Endothelial cell of umbilical vein (primary cell): ENCODE measurements around the gene ID2. TPM values are rescaled to one million over a fixed set of nuclear protein-coding genes. Genes with fewer than 3 reads are reported as not detected.

Source experiments
- BruUV-seq: library from RNA; stranded (reverse); fragments of 400-500 nt; replicated peaks from 2 replicates; lab custom pipeline; 2021; lab: Mats Ljungman, UMichigan
- CTCF ChIA-PET: fragments of 300-600, 350-600 bp; sonication (Branson Sonifier 250); formaldehyde crosslinking; loops from one replicate; lab custom pipeline; 2021; ENCODE audit warnings: antibody characterized with exemption, inconsistent platforms; lab: Charles Lee
- POLR2A ChIA-PET: fragments of 300-600, 350-600 bp; sonication (Branson Sonifier 250); formaldehyde crosslinking; loops from one replicate; lab custom pipeline; 2021; ENCODE audit warnings: antibody characterized with exemption, inconsistent platforms; lab: Charles Lee
- DNase-seq: peaks from one replicate; pipeline ENCODE4 v3.0.0-alpha.2; 2011; ENCODE audit warnings: low read depth, low spot score
- FAIRE-seq: peaks from 2 replicates; lab custom pipeline; 2011; peaks lifted over from hg19 to GRCh38; lab: Jason Lieb, UNC
- H2AFZ ChIP-seq: 2 replicates; pipeline ENCODE4 v1.6.0; 2012; ENCODE audit warnings: low read depth, low read length, control low read depth, inconsistent platforms
- H3K27ac ChIP-seq: 2 replicates; pipeline ENCODE4 v1.5.1; 2011; ENCODE audit warnings: low read depth, mild to moderate bottlenecking, control low read depth, low read length, moderate library complexity; ENCODE audit not compliant: insufficient read depth
- H3K27me3 ChIP-seq, 2 experiments: 2 replicates each; pipeline versions ENCODE4 v1.6.0 to v1.6.1; 2011; ENCODE audit warnings: low read length in 2 of 2, mixed read lengths in 1 of 2; ENCODE audit not compliant: control insufficient read depth in 2 of 2, insufficient read depth in 2 of 2
- H3K36me3 ChIP-seq, 2 experiments: 2 replicates in 1 of 2; 3 replicates in 1 of 2; pipeline ENCODE4 v1.5.1; 2011; ENCODE audit warnings: low read length in 2 of 2, mild to moderate bottlenecking in 1 of 2, moderate library complexity in 1 of 2; ENCODE audit not compliant: control insufficient read depth in 2 of 2, insufficient read depth in 2 of 2; ENCODE audit errors: extremely low read depth in 1 of 2
- H3K4me1 ChIP-seq: 3 replicates; pipeline ENCODE4 v1.5.1; 2011; ENCODE audit warnings: mild to moderate bottlenecking, low read length; ENCODE audit not compliant: control insufficient read depth, insufficient read depth; ENCODE audit errors: extremely low read depth
- H3K4me2 ChIP-seq: 2 replicates; pipeline ENCODE4 v1.6.1; 2011; ENCODE audit warnings: low read length, control low read depth, mixed read lengths; ENCODE audit not compliant: insufficient read depth
- H3K4me3 ChIP-seq, 3 experiments: fragments of 200-600 bp in 1 of 3; sonication (generic), shearing (Covaris generic) in 1 of 3; replicated peaks in 1 of 3; 2 replicates each; pipeline ENCODE4 v1.5.1; 2011 to 2016; ENCODE audit warnings: control low read depth in 3 of 3, low read length in 3 of 3, mild to moderate bottlenecking in 2 of 3, inconsistent platforms in 1 of 3, low read depth in 1 of 3, moderate library complexity in 1 of 3; ENCODE audit not compliant: insufficient read depth in 1 of 3
- H3K79me2 ChIP-seq: 2 replicates; pipeline ENCODE4 v1.6.0; 2012; ENCODE audit warnings: low read length, inconsistent platforms; ENCODE audit not compliant: control insufficient read depth, insufficient read depth
- H3K9ac ChIP-seq: replicated peaks from 2 replicates; pipeline ENCODE3; 2011; ENCODE audit warnings: low read length, control low read depth; ENCODE audit not compliant: insufficient read depth; ENCODE audit errors: extremely low read depth
- H3K9me1 ChIP-seq: replicated peaks from 3 replicates; pipeline ENCODE4 v1.6.0; 2011; ENCODE audit warnings: mild to moderate bottlenecking, low read length; ENCODE audit not compliant: control insufficient read depth, insufficient read depth; ENCODE audit errors: extremely low read depth
- H3K9me3 ChIP-seq: replicated peaks from 2 replicates; pipeline ENCODE4 v1.5.1; 2012; ENCODE audit warnings: low read length, inconsistent platforms; ENCODE audit not compliant: control insufficient read depth, insufficient read depth
- H4K20me1 ChIP-seq: replicated peaks from 2 replicates; pipeline ENCODE3; 2011; ENCODE audit warnings: mild to moderate bottlenecking, low read length; ENCODE audit not compliant: control insufficient read depth, insufficient read depth; ENCODE audit errors: extremely low read depth
- CTCF ChIP-seq, 2 donors: IDR thresholded peaks; 1 replicate in 1 of 2; 2 replicates in 1 of 2; pipeline ENCODE4 v1.5.1; 2011; ENCODE audit warnings: low read length in 2 of 2, mild to moderate bottlenecking in 2 of 2, moderate library complexity in 2 of 2, control low read depth in 1 of 2, inconsistent platforms in 1 of 2, low read depth in 1 of 2; ENCODE audit not compliant: insufficient read depth in 1 of 2; ENCODE audit errors: extremely low read depth in 1 of 2
- EZH2 ChIP-seq: IDR thresholded peaks from 2 replicates; pipeline ENCODE4 v1.6.1; 2012; ENCODE audit warnings: borderline replicate concordance, low read depth, mild to moderate bottlenecking, moderate library complexity, low read length, inconsistent platforms; ENCODE audit not compliant: severe bottlenecking
- FOS ChIP-seq: IDR thresholded peaks from 2 replicates; pipeline ENCODE4 v1.6.1; 2011; ENCODE audit warnings: mild to moderate bottlenecking, low read length, moderate library complexity, borderline replicate concordance; ENCODE audit not compliant: insufficient read depth
- GATA2 ChIP-seq: IDR thresholded peaks from 2 replicates; pipeline ENCODE4 v1.7.0; 2011; ENCODE audit warnings: low read depth, mild to moderate bottlenecking, moderate library complexity, mixed read lengths, low read length; ENCODE audit not compliant: insufficient read length, insufficient read depth
- JUN ChIP-seq: IDR thresholded peaks from 2 replicates; pipeline ENCODE4 v1.6.1; 2011; ENCODE audit warnings: borderline replicate concordance, low read depth; ENCODE audit not compliant: insufficient read length, insufficient read depth
- MAX ChIP-seq: IDR thresholded peaks from 2 replicates; pipeline ENCODE4 v1.6.1; 2011; ENCODE audit not compliant: insufficient read depth, insufficient read length
- POLR2A ChIP-seq: IDR thresholded peaks from 2 replicates; pipeline ENCODE4 v1.6.1; 2012; ENCODE audit warnings: low read depth, mild to moderate bottlenecking, control low read depth, low read length
- POLR2AphosphoS5 ChIP-seq: IDR thresholded peaks from 2 replicates; pipeline ENCODE4 v1.6.1; 2012; ENCODE audit warnings: low read depth, mild to moderate bottlenecking, control low read depth, low read length, moderate library complexity; ENCODE audit not compliant: insufficient read depth
- dilution Hi-C: fragments of 300-500 bp; cut with MboI; formaldehyde crosslinking; loops from one replicate; pipeline ENCODE4 v1.15.0; 2019; ENCODE audit warnings: low sequenced_read_pairs; ENCODE audit not compliant: extremely low pct_ligation_motif_present
- intact Hi-C: fragments of 100-400 bp; cut with micrococcal nuclease; formaldehyde crosslinking; loops from one replicate; pipeline ENCODE4 v1.10.0; 2022
- polyA plus RNA-seq, 4 experiments: library from polyadenylated mRNA; depleted of rRNA in 3 of 4; stranded (reverse) in 3 of 4; unstranded in 1 of 4; fragments of >200 nt; gene quantifications; 2 replicates each; pipeline versions ENCODE4 v1.2.1 to v1.2.3, GENCODE V29; 2011 to 2012; ENCODE audit warnings: missing spikeins in 1 of 4
- total RNA-seq: library from RNA; stranded (reverse); gene quantifications from 2 replicates; pipeline ENCODE4 v1.2.3, GENCODE V29; 2021

ID2 gene
- total and polyA plus RNA-seq, 2 donors (not counting 3 experiments of a cell fraction or from before 2014, with no cell fraction given) = 4.1 to 29.1 TPM

GRCh38 chr2:8646731-8647461 is 35.0 kb upstream of the ID2 start:
- CTCF ChIA-PET = no interaction called here
- H3K4me2 ChIP-seq = no peak overlapping the region
- no peaks in the 10 kb centered on the region for H3K9me3 ChIP-seq
- TF ChIP-seq JUN = no peak
- TF ChIP-seq GATA2 = no peak
- no peak for TF ChIP-seq FOS
- no peak for TF ChIP-seq CTCF (IDR thresholded peaks at IDR 0.05; ENCODE audit: extremely low read depth in 1 of 2, insufficient read depth in 1 of 2, low read depth in 1 of 2, low read length in 2 of 2)
- TF ChIP-seq POLR2A = no peak
- TF ChIP-seq EZH2 = no peak
- TF ChIP-seq POLR2AphosphoS5 = no peak
- no peak for TF ChIP-seq MAX
- H3K9ac ChIP-seq = no peak overlapping the region
- dilution Hi-C loops = no loop called here
- no peak overlapping the region for H3K27ac ChIP-seq
- FAIRE-seq (no peak), DNase-seq (no peak)
- H3K4me3 ChIP-seq = no peak overlapping the region
- H2AFZ ChIP-seq = no peak overlapping the region
- no peaks in the 10 kb centered on the region for H3K9me1 ChIP-seq
- no peaks in the 10 kb centered on the region for H3K27me3 ChIP-seq
- no peaks in the 10 kb centered on the region for H3K79me2 ChIP-seq
- no TSS peak for BruUV-seq
- POLR2A ChIA-PET = no interaction called here
- no peaks in the 10 kb centered on the region for H4K20me1 ChIP-seq
- intact Hi-C loops = no loop called here
- H3K36me3 ChIP-seq = no peaks in the 10 kb centered on the region
- H3K4me1 ChIP-seq = no peaks in the 10 kb centered on the region
